Ishikawa (cell line): Measurements from ENCODE around the gene CCM2.

ENCODE experiments used
- CEBPB ChIP-seq: IDR thresholded peaks from 2 replicates; pipeline ENCODE4 v1.6.1; 2012
- CREB1 ChIP-seq: IDR thresholded peaks from 2 replicates; pipeline ENCODE4 v1.6.1; 2012; ENCODE audit warnings: low read depth
- EGR1 ChIP-seq: IDR thresholded peaks from 2 replicates; pipeline ENCODE4 v1.6.1; 2012
- EP300 ChIP-seq: IDR thresholded peaks from 2 replicates; pipeline ENCODE4 v1.6.1; 2012; ENCODE audit warnings: borderline replicate concordance
- FOXM1 ChIP-seq: IDR thresholded peaks from 2 replicates; pipeline ENCODE4 v1.6.1; 2012; ENCODE audit warnings: low read depth, borderline replicate concordance
- MAX ChIP-seq: IDR thresholded peaks from 2 replicates; pipeline ENCODE4 v1.6.1; 2012
- NFIC ChIP-seq: IDR thresholded peaks from 2 replicates; pipeline ENCODE4 v1.6.1; 2012
- RAD21 ChIP-seq: IDR thresholded peaks from 2 replicates; pipeline ENCODE4 v1.6.1; 2012; ENCODE audit warnings: low read depth
- REST ChIP-seq: IDR thresholded peaks from 2 replicates; pipeline ENCODE4 v1.6.1; 2012; ENCODE audit warnings: low read depth, mild to moderate bottlenecking
- TAF1 ChIP-seq: IDR thresholded peaks from 2 replicates; pipeline ENCODE4 v1.6.1; 2012; ENCODE audit warnings: low read depth, mild to moderate bottlenecking
- TCF12 ChIP-seq: IDR thresholded peaks from 2 replicates; pipeline ENCODE4 v1.6.1; 2012; ENCODE audit warnings: low read depth
- TEAD4 ChIP-seq: IDR thresholded peaks from 2 replicates; pipeline ENCODE4 v1.6.1; 2012
- USF1 ChIP-seq: IDR thresholded peaks from 2 replicates; pipeline ENCODE4 v1.6.1; 2012
- YY1 ChIP-seq: IDR thresholded peaks from 2 replicates; pipeline ENCODE4 v1.6.1; 2012; ENCODE audit warnings: low read depth
- ZBTB7A ChIP-seq: IDR thresholded peaks from 2 replicates; pipeline ENCODE4 v1.6.1; 2012; ENCODE audit warnings: low read depth

The CCM2 gene

GRCh38 chr7:45053941-45054340 is 53.9 kb downstream of the CCM2 start:
- TF ChIP-seq EP300 (no peak), REST (no peak), CEBPB (no peak), MAX (no peak), FOXM1 (no peak), TAF1 (no peak), ZBTB7A (no peak), TEAD4 (no peak), EGR1 (no peak)

GRCh38 chr7:45054442-45054841 is 54.4 kb downstream of the CCM2 start:
- TF ChIP-seq TAF1 (no peak), USF1 (no peak), NFIC (no peak), EP300 (no peak), CEBPB (no peak), CREB1 (no peak), TEAD4 (no peak)

- TF ChIP-seq MAX: no peak
- no peak for TF ChIP-seq RAD21
- TF ChIP-seq EGR1: no peak
- TF ChIP-seq TEAD4: no peak
- TF ChIP-seq CEBPB: no peak
- TF ChIP-seq REST: no peak
- no peak for TF ChIP-seq CREB1
- TF ChIP-seq YY1: no peak
- TF ChIP-seq TAF1: no peak
- no peak for TF ChIP-seq ZBTB7A
- TF ChIP-seq USF1: no peak
These were observed 55.0 kb downstream of the CCM2 start for GRCh38 chr7:45055016-45055415.

- TF ChIP-seq TEAD4 (no peak), NFIC (no peak), MAX (no peak), RAD21 (no peak), FOXM1 (no peak), CREB1 (no peak), ZBTB7A (no peak), TAF1 (no peak)
These were observed 55.7 kb downstream of the CCM2 start for GRCh38 chr7:45055594-45056219.

- TF ChIP-seq FOXM1: no peak
These were observed 57.9 kb downstream of the CCM2 start for GRCh38 chr7:45057878-45058277.

- TF ChIP-seq FOXM1 (no peak), CREB1 (no peak), TAF1 (no peak), EP300 (no peak), CEBPB (no peak), YY1 (no peak), TCF12 (no peak), NFIC (no peak), ZBTB7A (no peak)
These were observed 60.3 kb downstream of the CCM2 start for GRCh38 chr7:45060295-45060694.

- TF ChIP-seq ZBTB7A (no peak), YY1 (no peak), TEAD4 (no peak), REST (no peak), TCF12 (no peak), MAX (no peak), EGR1 (no peak), TAF1 (no peak), FOXM1 (no peak), USF1 (no peak), CREB1 (no peak), NFIC (no peak), RAD21 (no peak)
These were observed 61.4 kb downstream of the CCM2 start for GRCh38 chr7:45061352-45061751.
